Measurements from ENCODE around the gene UFD1.

UFD1 gene

GRCh38 chr22:19506212-19506611 is 27.2 kb upstream of the UFD1 start:
- H3K9me3 ChIP-seq (ENCODE audit: severe bottlenecking), result no peaks in the 10 kb centered on the region
- peaks cover 64% of the 10 kb centered on the region for H3K36me3 ChIP-seq (ENCODE audit: low read depth)
- H3K27ac ChIP-seq (ENCODE audit: poor library complexity, severe bottlenecking), result no peak overlapping the region
- peaks cover 10% of the 10 kb centered on the region for H3K4me1 ChIP-seq (ENCODE audit: insufficient read depth, poor library complexity, severe bottlenecking)
- ATAC-seq (ENCODE audit: low read depth), result no peak
- no peak overlapping the region for H3K4me3 ChIP-seq (ENCODE audit: severe bottlenecking)
- H3K27me3 ChIP-seq (ENCODE audit: insufficient read depth, poor library complexity, severe bottlenecking), result no peaks in the 10 kb centered on the region
- no peak for DNase-seq (ENCODE audit: low spot score)
- TF ChIP-seq, protein P1, sequence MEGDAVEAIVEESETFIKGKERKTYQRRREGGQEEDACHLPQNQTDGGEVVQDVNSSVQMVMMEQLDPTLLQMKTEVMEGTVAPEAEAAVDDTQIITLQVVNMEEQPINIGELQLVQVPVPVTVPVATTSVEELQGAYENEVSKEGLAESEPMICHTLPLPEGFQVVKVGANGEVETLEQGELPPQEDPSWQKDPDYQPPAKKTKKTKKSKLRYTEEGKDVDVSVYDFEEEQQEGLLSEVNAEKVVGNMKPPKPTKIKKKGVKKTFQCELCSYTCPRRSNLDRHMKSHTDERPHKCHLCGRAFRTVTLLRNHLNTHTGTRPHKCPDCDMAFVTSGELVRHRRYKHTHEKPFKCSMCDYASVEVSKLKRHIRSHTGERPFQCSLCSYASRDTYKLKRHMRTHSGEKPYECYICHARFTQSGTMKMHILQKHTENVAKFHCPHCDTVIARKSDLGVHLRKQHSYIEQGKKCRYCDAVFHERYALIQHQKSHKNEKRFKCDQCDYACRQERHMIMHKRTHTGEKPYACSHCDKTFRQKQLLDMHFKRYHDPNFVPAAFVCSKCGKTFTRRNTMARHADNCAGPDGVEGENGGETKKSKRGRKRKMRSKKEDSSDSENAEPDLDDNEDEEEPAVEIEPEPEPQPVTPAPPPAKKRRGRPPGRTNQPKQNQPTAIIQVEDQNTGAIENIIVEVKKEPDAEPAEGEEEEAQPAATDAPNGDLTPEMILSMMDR (IDR thresholded peaks at IDR 0.05; ENCODE audit: poor library complexity, severe bottlenecking), result no peak

- Histone ChIP-seq H3K9me3 (ENCODE audit: severe bottlenecking) (no peaks in the 10 kb centered on the region), H3K27me3 (ENCODE audit: insufficient read depth, poor library complexity, severe bottlenecking) (no peaks in the 10 kb centered on the region), H3K4me1 (ENCODE audit: insufficient read depth, poor library complexity, severe bottlenecking) (peaks cover 6% of the 10 kb centered on the region), H3K4me3 (ENCODE audit: severe bottlenecking) (no peak overlapping the region), H3K27ac (ENCODE audit: poor library complexity, severe bottlenecking) (no peak overlapping the region), H3K36me3 (ENCODE audit: low read depth) (peaks cover 59% of the 10 kb centered on the region)
- no peak for ATAC-seq (ENCODE audit: low read depth)
- DNase-seq (ENCODE audit: low spot score), result no peak
- TF ChIP-seq, protein P1 (IDR thresholded peaks at IDR 0.05; ENCODE audit: poor library complexity, severe bottlenecking), result no peak
Observed at GRCh38 chr22:19505735-19506126, 26.7 kb upstream of the UFD1 start.

- Histone ChIP-seq H3K9me3 (ENCODE audit: severe bottlenecking) (no peaks in the 10 kb centered on the region), H3K27ac (ENCODE audit: poor library complexity, severe bottlenecking) (no peak overlapping the region), H3K27me3 (ENCODE audit: insufficient read depth, poor library complexity, severe bottlenecking) (no peaks in the 10 kb centered on the region), H3K4me3 (ENCODE audit: severe bottlenecking) (no peak overlapping the region), H3K4me1 (ENCODE audit: insufficient read depth, poor library complexity, severe bottlenecking) (no peaks in the 10 kb centered on the region), H3K36me3 (ENCODE audit: low read depth) (peaks cover 53% of the 10 kb centered on the region)
- ATAC-seq (ENCODE audit: low read depth) (no peak), DNase-seq (ENCODE audit: low spot score) (no peak)
- TF ChIP-seq, protein P1 (IDR thresholded peaks at IDR 0.05; ENCODE audit: poor library complexity, severe bottlenecking), result no peak
Observed at GRCh38 chr22:19504900-19505734, 26.1 kb upstream of the UFD1 start.

- no peak overlapping the region for H3K27ac ChIP-seq (ENCODE audit: poor library complexity, severe bottlenecking)
- H3K4me1 ChIP-seq (ENCODE audit: insufficient read depth, poor library complexity, severe bottlenecking), result no peaks in the 10 kb centered on the region
- no peak overlapping the region for H3K4me3 ChIP-seq (ENCODE audit: severe bottlenecking)
- H3K27me3 ChIP-seq (ENCODE audit: insufficient read depth, poor library complexity, severe bottlenecking), result no peaks in the 10 kb centered on the region
- DNase-seq (ENCODE audit: low spot score), result no peak
- TF ChIP-seq, protein P1 (IDR thresholded peaks at IDR 0.05; ENCODE audit: poor library complexity, severe bottlenecking), result no peak
- no peak for ATAC-seq (ENCODE audit: low read depth)
- peaks cover 43% of the 10 kb centered on the region for H3K36me3 ChIP-seq (ENCODE audit: low read depth)
- H3K9me3 ChIP-seq (ENCODE audit: severe bottlenecking), result no peaks in the 10 kb centered on the region
Observed at GRCh38 chr22:19503869-19504268, 24.9 kb upstream of the UFD1 start.

GRCh38 chr22:19503367-19503766 is 24.4 kb upstream of the UFD1 start:
- no peak for DNase-seq (ENCODE audit: low spot score)
- H3K4me1 ChIP-seq (ENCODE audit: insufficient read depth, poor library complexity, severe bottlenecking), result no peaks in the 10 kb centered on the region
- H3K27me3 ChIP-seq (ENCODE audit: insufficient read depth, poor library complexity, severe bottlenecking), result no peaks in the 10 kb centered on the region
- no peak overlapping the region for H3K4me3 ChIP-seq (ENCODE audit: severe bottlenecking)
- H3K27ac ChIP-seq (ENCODE audit: poor library complexity, severe bottlenecking), result no peak overlapping the region
- H3K36me3 ChIP-seq (ENCODE audit: low read depth), result peaks cover 42% of the 10 kb centered on the region
- TF ChIP-seq, protein P1 (IDR thresholded peaks at IDR 0.05; ENCODE audit: poor library complexity, severe bottlenecking), result no peak
- ATAC-seq (ENCODE audit: low read depth), result no peak
- H3K9me3 ChIP-seq (ENCODE audit: severe bottlenecking), result no peaks in the 10 kb centered on the region

All from RWPE2 (cell line).